PC-3 (cell line): ENCODE measurements around the gene NR3C1. TPM values are rescaled to one million over a fixed set of nuclear protein-coding genes. Genes with fewer than 3 reads are reported as not detected.

Source experiments
- ATAC-seq: fragments of 200-7000 bp; cut with Tn5 transposase; 2 replicates; pipeline ENCODE4 v1.9.1; 2020; ENCODE audit warnings: mild to moderate bottlenecking, moderate library complexity
- BruUV-seq: library from RNA; stranded (reverse); fragments of 400-500 nt; replicated peaks from 2 replicates; lab custom pipeline; 2021; lab: Mats Ljungman, UMichigan
- CTCF ChIA-PET: fragments of 300-600 bp; sonication (Branson Sonifier 250); formaldehyde crosslinking; loops from one replicate; lab custom pipeline; 2022; ENCODE audit warnings: antibody characterized with exemption; lab: Charles Lee
- POLR2A ChIA-PET: fragments of 300-600 bp; sonication (Branson Sonifier 250); formaldehyde crosslinking; loops from one replicate; lab custom pipeline; 2022; ENCODE audit warnings: antibody characterized with exemption; ENCODE audit not compliant: unreplicated experiment; lab: Charles Lee
- DNase-seq: peaks from one replicate; pipeline ENCODE4 v3.0.0-alpha.2; 2015
- H2AFZ ChIP-seq: fragments of 300-600 bp; sonication (generic); 2 replicates; pipeline ENCODE4 v1.6.0; 2016; ENCODE audit warnings: antibody characterized with exemption, low read length
- H3F3A ChIP-seq: fragments of 300-600 bp; sonication (generic); one replicate; pipeline ENCODE4 v1.6.0; 2017; ENCODE audit warnings: antibody characterized with exemption, low read length, control low read depth, mild to moderate bottlenecking; ENCODE audit not compliant: unreplicated experiment
- H3K27ac ChIP-seq: fragments of 300-600 bp; sonication (generic); 2 replicates; pipeline ENCODE4 v1.5.1; 2016; ENCODE audit warnings: mild to moderate bottlenecking, low read length
- H3K27me3 ChIP-seq: fragments of 300-600 bp; sonication (generic); 2 replicates; pipeline ENCODE4 v1.6.1; 2016; ENCODE audit warnings: low read length, mixed read lengths
- H3K36me3 ChIP-seq: fragments of 300-600 bp; sonication (generic); 2 replicates; pipeline ENCODE4 v1.6.1; 2016; ENCODE audit warnings: low read depth, mixed run types, low read length, mixed read lengths
- H3K4me1 ChIP-seq: fragments of 300-600 bp; sonication (generic); 2 replicates; pipeline ENCODE4 v1.5.1; 2016; ENCODE audit warnings: low read length; ENCODE audit not compliant: insufficient read depth
- H3K4me2 ChIP-seq: fragments of 300-600 bp; sonication (generic); 2 replicates; pipeline ENCODE4 v1.6.0; 2016; ENCODE audit warnings: low read length
- H3K4me3 ChIP-seq: fragments of 300-600 bp; sonication (generic); 2 replicates; pipeline ENCODE4 v1.5.1; 2016; ENCODE audit warnings: mild to moderate bottlenecking, low read length, mixed read lengths
- H3K79me2 ChIP-seq: fragments of 300-600 bp; sonication (generic); 2 replicates; pipeline ENCODE4 v1.6.1; 2017; ENCODE audit warnings: low read length, mixed read lengths
- H3K9ac ChIP-seq: fragments of 300-600 bp; sonication (generic); 2 replicates; pipeline ENCODE4 v1.6.0; 2016; ENCODE audit warnings: mild to moderate bottlenecking, low read length
- H3K9me2 ChIP-seq: fragments of 300-600 bp; sonication (generic); replicated peaks from 2 replicates; pipeline ENCODE4 v1.6.1; 2016; ENCODE audit warnings: mixed run types, low read length, mixed read lengths
- H3K9me3 ChIP-seq: fragments of 300-600 bp; sonication (generic); 2 replicates; pipeline ENCODE4 v1.6.1; 2016; ENCODE audit warnings: low read length, mixed read lengths
- H4K20me1 ChIP-seq: fragments of 300-600 bp; sonication (generic); 2 replicates; pipeline ENCODE4 v1.6.1; 2016; ENCODE audit warnings: low read length, mixed read lengths
- EZH2 ChIP-seq: fragments of 300-600 bp; sonication (generic); IDR thresholded peaks from one replicate; pipeline ENCODE4 v1.6.1; 2017; ENCODE audit warnings: antibody characterized with exemption, mild to moderate bottlenecking, low read length; ENCODE audit not compliant: unreplicated experiment
- EZH2phosphoT487 ChIP-seq: fragments of 300-600 bp; sonication (generic); IDR thresholded peaks from 2 replicates; pipeline ENCODE4 v1.6.1; 2018; ENCODE audit warnings: mild to moderate bottlenecking, antibody characterized with exemption, low read length, borderline replicate concordance
- intact Hi-C: fragments of 100-400 bp; cut with micrococcal nuclease; formaldehyde crosslinking; loops from 2 replicates; pipeline ENCODE4 v1.9.0; 2023
- total RNA-seq: library from RNA; depleted of rRNA; stranded (reverse); fragments of >200 nt; gene quantifications from 2 replicates; pipeline ENCODE4 v1.2.3, GENCODE V29; 2014
- TF ChIP-seq, protein P1 (sequence below): fragments of 300-600 bp; sonication (generic); conservative IDR thresholded peaks from 2 replicates; pipeline ENCODE4 v1.5.1; 2017; ENCODE audit warnings: antibody characterized with exemption, low read depth, mild to moderate bottlenecking, low read length

The NR3C1 gene
- total RNA-seq, 1 experiment from 2014 or later = 13.0 TPM

DNA sequence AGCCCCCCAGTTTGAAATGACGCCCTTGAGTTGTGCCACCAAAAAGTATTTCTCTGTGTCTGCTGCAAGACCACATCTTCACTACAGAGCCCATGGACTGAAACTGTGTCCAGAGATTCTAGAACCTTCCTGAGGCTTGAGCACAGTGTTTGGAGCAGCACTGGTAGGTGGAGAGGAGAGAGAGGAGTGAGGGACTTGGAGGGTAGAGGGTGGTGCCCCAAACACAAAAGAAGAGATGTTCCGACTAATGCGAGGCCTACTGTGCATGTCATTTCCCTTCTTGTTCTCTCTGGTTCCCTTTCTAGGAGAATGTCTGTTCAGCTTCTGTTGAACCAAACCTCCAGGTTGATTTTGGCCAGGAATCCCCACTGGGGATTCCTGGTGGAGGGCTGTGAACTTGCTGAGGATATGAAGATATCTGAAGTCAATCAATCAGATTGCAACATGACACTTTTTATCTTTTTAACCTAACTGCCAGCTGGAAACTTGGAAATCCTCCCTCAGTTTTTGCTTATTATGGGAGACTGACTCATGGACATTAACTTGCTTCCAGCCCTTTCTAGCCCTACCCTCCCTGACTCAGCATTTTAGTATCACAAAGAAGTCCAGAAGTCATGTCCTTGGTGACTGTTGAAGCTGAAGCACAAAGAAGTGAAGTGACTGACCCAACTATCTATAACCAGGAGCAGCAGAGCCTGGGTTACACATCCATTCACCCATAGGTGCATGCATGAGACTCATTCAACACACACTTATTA lies 154.5 kb downstream of the NR3C1 start:
- no peaks in the 10 kb centered on the region for H3K36me3 ChIP-seq
- ChIA-PET CTCF (no interaction called here), POLR2A (interaction anchor here (0.6 kb wide), 1 partner anchor 77 kb away, joined by 3 read pairs; no protein-coding TSS in a partner anchor)
- H3K79me2 ChIP-seq = no peaks in the 10 kb centered on the region
- H3F3A ChIP-seq = no peaks in the 10 kb centered on the region
- no peak overlapping the region for H2AFZ ChIP-seq
- H3K9me3 ChIP-seq = no peaks in the 10 kb centered on the region
- no peaks in the 10 kb centered on the region for H4K20me1 ChIP-seq
- intact Hi-C loops = no loop called here
- peak overlapping the region; percentile 19; the same call in 1 of the 2 replicates for H3K9ac ChIP-seq
- no peaks in the 10 kb centered on the region for H3K27me3 ChIP-seq
- no TSS peak for BruUV-seq
- DNase-seq (peak; percentile 78), ATAC-seq (peak; percentile 44)
- no peaks in the 10 kb centered on the region for H3K9me2 ChIP-seq
- H3K27ac ChIP-seq = peak overlapping the region; percentile 74
- H3K4me2 ChIP-seq = peak overlapping the region; percentile 31; the same call in 1 of the 2 replicates
- no peak for TF ChIP-seq EZH2
- no peak for TF ChIP-seq EZH2phosphoT487
- H3K4me1 ChIP-seq = peaks cover 49% of the 10 kb centered on the region
- H3K4me3 ChIP-seq = no peak overlapping the region

DNA sequence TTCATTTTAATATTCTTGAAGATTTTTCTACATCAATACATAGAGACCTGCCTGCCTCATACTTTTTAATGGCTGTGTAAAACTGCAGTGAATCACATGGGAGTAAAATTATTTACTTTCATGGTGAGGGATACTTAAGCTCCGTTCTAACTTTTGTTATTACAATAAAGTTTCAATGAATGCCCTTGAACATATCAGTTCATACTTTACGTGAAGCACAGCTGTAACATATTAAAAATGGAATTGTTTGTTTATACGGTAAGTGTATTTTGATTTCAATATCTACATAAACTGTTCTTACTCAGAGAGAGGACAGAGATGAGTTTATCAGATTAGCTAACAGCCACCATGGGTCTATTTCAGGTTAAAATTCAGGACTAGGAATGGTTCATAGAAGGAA lies 155.1 kb downstream of the NR3C1 start:
- DNase-seq (no peak), ATAC-seq (no peak)
- Histone ChIP-seq H4K20me1 (no peaks in the 10 kb centered on the region), H3K9ac (no peak overlapping the region), H3K36me3 (no peaks in the 10 kb centered on the region), H3K9me3 (no peaks in the 10 kb centered on the region), H3F3A (no peaks in the 10 kb centered on the region), H3K4me2 (no peak overlapping the region), H3K27me3 (no peaks in the 10 kb centered on the region), H3K4me3 (no peak overlapping the region), H3K27ac (peak overlapping the region; percentile 74), H3K9me2 (no peaks in the 10 kb centered on the region), H3K79me2 (no peaks in the 10 kb centered on the region), H2AFZ (no peak overlapping the region), H3K4me1 (peaks cover 53% of the 10 kb centered on the region)
- TF ChIP-seq EZH2phosphoT487 (no peak), EZH2 (no peak)
- TF ChIP-seq, protein P1, sequence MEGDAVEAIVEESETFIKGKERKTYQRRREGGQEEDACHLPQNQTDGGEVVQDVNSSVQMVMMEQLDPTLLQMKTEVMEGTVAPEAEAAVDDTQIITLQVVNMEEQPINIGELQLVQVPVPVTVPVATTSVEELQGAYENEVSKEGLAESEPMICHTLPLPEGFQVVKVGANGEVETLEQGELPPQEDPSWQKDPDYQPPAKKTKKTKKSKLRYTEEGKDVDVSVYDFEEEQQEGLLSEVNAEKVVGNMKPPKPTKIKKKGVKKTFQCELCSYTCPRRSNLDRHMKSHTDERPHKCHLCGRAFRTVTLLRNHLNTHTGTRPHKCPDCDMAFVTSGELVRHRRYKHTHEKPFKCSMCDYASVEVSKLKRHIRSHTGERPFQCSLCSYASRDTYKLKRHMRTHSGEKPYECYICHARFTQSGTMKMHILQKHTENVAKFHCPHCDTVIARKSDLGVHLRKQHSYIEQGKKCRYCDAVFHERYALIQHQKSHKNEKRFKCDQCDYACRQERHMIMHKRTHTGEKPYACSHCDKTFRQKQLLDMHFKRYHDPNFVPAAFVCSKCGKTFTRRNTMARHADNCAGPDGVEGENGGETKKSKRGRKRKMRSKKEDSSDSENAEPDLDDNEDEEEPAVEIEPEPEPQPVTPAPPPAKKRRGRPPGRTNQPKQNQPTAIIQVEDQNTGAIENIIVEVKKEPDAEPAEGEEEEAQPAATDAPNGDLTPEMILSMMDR = no peak
- intact Hi-C loops = no loop called here
- CTCF ChIA-PET = no interaction called here
- no TSS peak for BruUV-seq
- POLR2A ChIA-PET = no interaction called here

DNA sequence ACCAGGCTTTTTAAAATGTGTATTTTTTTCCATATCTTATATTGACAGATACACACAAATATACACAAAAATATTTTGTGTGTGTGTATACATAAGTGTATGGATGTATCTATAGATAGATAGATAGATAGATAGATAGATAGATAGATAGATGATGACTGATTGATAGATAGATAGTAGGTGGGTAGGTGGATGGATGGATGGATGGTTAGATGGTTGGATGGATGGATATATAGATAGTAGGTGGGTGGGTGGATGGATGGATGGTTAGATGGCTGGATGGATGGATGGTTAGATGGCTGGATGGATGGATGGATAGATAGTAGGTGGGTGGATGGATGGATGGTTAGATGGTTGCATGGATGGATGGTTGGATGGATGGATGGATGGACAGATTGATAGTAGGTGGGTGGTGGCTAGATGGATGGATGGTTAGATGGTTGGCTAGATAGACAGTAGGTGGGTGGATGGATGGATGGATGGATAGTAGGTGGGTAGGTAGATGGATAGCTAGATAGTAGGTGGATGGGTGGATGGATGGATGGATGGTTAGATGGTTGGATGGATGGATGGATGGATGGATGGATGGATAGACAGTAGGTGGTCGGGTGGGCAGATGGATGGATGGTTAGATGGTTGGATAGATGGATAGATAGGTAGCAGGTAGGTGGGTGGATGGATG lies 156.2 kb downstream of the NR3C1 start:
- BruUV-seq = no TSS peak
- intact Hi-C loops = no loop called here
- Histone ChIP-seq H3K27me3 (no peaks in the 10 kb centered on the region), H3K9me3 (no peaks in the 10 kb centered on the region), H3K9me2 (no peaks in the 10 kb centered on the region), H3K9ac (no peak overlapping the region), H4K20me1 (no peaks in the 10 kb centered on the region), H3F3A (no peaks in the 10 kb centered on the region), H2AFZ (no peak overlapping the region), H3K27ac (no peak overlapping the region), H3K4me3 (no peak overlapping the region), H3K4me1 (peaks cover 64% of the 10 kb centered on the region), H3K4me2 (no peak overlapping the region), H3K36me3 (no peaks in the 10 kb centered on the region), H3K79me2 (0 out of 2 replicates have a peak, but pooled peaks cover 6% of the 10 kb centered on the region)
- TF ChIP-seq EZH2 (no peak), EZH2phosphoT487 (no peak)
- TF ChIP-seq, protein P1 = no peak
- CTCF ChIA-PET = no interaction called here
- DNase-seq (no peak), ATAC-seq (no peak)
- POLR2A ChIA-PET = no interaction called here
